ENCODE results near the gene AKR1A1. TPM values are rescaled to one million over a fixed set of nuclear protein-coding genes. Genes with fewer than 3 reads are reported as not detected.

Gene AKR1A1
- total and polyA plus RNA-seq, 11 donors, result 28.0 to 148 (median 44.3) TPM

- H3K36me3 ChIP-seq, result no peaks in the 10 kb centered on the region
- H3K27me3 ChIP-seq, result no peaks in the 10 kb centered on the region
- TF ChIP-seq POLR2A (IDR thresholded peaks at IDR 0.05) (no peak), CTCF (IDR thresholded peaks at IDR 0.05) (no peak)
- 68 to 72% (median 70%) methylated on average over 4 of the region's 4 CpGs for WGBS, 4 donors
- H3K4me1 ChIP-seq, result peaks cover 0 to 15% (median 0%) of the 10 kb centered on the region in 12 donors
- H3K27ac ChIP-seq, result no peak overlapping the region
- no peaks in the 10 kb centered on the region for H3K9me3 ChIP-seq
- ATAC-seq (no peak), DNase-seq (no peak)
- intact Hi-C loops (cut with DNase I), result no loop called here
- H3K4me3 ChIP-seq, result no peak overlapping the region
Observed at GRCh38 chr1:45536886-45537285, 13.7 kb upstream of the AKR1A1 start.

DNA sequence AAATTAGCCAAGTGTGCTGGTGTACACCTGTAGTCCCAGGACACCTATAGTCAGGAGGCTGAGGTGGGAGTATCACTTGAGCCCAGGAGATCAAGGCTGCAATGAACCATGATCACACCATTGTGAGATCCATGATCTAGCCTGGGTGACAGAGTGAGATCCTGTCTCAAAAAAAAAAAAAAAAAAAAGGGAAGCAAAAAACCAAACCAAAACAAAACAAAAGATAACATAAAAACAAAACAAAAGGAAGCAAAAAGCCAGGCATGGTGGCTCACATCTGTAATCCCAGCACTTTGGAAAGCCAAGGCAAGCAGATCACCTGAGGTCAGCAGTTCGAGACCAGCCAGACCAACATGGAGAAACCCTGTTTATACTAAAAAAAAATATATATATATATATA is 9.4 kb upstream of the AKR1A1 start:
- Histone ChIP-seq H3K36me3 (no peaks in the 10 kb centered on the region), H3K27ac (peak overlapping the region in 1 of 12 donors; percentile 89), H3K4me1 (peaks cover 0 to 52% (median 3%) of the 10 kb centered on the region in 12 donors), H3K9me3 (no peaks in the 10 kb centered on the region), H3K27me3 (no peaks in the 10 kb centered on the region), H3K4me3 (no peak overlapping the region)
- DNase-seq (no peak), ATAC-seq (no peak)
- WGBS, 4 donors, result 93 to 98% (median 98%) methylated on average over 1 of the region's 1 CpG
- TF ChIP-seq CTCF (IDR thresholded peaks at IDR 0.05) (no peak), POLR2A (IDR thresholded peaks at IDR 0.05) (no peak)
- intact Hi-C loops (cut with DNase I), result no loop called here

- peaks cover 0 to 52% (median 3%) of the 10 kb centered on the region in 12 donors for H3K4me1 ChIP-seq
- peak overlapping the region in 1 of 12 donors; percentile 89 for H3K27ac ChIP-seq
- H3K4me3 ChIP-seq, result peak overlapping the region in 1 of 12 donors; percentile 1
- DNase-seq, result peak in 2 of 5 donors; percentile 26 to 31
- no peaks in the 10 kb centered on the region for H3K27me3 ChIP-seq
- 75 to 81% (median 78%) methylated on average over 3 to 4 of the region's 4 CpGs for WGBS, 4 donors
- peak in 1 of 4 donors; percentile 53 for ATAC-seq
- H3K36me3 ChIP-seq, result no peaks in the 10 kb centered on the region
- no peaks in the 10 kb centered on the region for H3K9me3 ChIP-seq
- intact Hi-C loops (cut with DNase I), result no loop called here
- TF ChIP-seq POLR2A (IDR thresholded peaks at IDR 0.05) (no peak), CTCF (IDR thresholded peaks at IDR 0.05) (no peak)
Observed at GRCh38 chr1:45542591-45542990, 8.0 kb upstream of the AKR1A1 start.

DNA sequence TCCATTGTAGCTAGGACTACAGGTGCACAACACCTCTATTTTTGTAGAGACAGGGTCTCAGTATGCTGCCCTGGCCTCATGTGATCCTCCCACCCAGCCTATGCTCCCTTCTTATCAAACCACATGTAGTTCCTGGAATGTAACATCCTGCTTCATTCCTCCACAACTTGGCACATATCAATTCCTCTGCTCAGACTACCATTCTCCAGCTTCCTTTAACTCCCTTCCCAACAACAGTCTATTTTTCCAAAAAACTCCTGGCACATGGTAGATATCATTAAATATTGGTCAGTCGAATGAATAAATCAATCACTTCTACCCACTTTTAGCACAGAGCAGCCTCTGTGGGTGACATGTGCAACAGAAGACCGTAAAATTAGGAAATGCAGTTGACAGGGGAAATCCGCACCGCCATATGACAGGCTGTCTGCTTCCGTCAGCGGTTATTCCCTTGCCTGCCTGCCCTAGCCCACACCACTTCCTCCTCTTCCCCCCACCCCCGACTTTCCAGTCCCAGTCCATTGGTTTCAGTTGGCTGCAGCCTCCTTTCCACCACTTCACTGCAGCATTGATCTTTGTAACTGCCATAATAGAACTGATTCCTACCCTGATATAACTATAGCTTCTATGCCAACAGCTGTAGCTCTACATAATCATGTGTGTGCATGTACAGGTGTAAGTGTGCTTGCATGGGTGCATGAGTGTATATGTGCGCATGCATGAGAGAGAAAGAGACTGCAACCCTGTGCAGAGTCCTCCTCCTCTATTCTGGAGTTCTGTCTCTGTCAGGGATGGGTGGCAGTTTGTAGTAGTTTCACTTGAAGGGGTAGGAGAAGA is 6.8 kb upstream of the AKR1A1 start:
- intact Hi-C loops (cut with DNase I), result no loop called here
- Histone ChIP-seq H3K9me3 (no peaks in the 10 kb centered on the region), H3K27ac (peak overlapping the region in 4 of 12 donors; percentile 39 to 89 (median 44)), H3K27me3 (no peaks in the 10 kb centered on the region), H3K4me3 (peak overlapping the region in 3 of 12 donors; percentile 10 to 31 (median 19)), H3K36me3 (no peaks in the 10 kb centered on the region), H3K4me1 (peaks cover 0 to 52% (median 3%) of the 10 kb centered on the region in 12 donors)
- no peak for TF ChIP-seq CTCF (IDR thresholded peaks at IDR 0.05)
- TF ChIP-seq POLR2A (IDR thresholded peaks at IDR 0.05), result no peak
- DNase-seq (peak; percentile 61 to 78 (median 72)), ATAC-seq (peak; percentile 37 to 95 (median 81))
- 31 to 50% (median 41%) methylated on average over 8 of the region's 8 CpGs for WGBS, 4 donors
